ENCODE data around the gene HTRA2. TPM values are rescaled to one million over a fixed set of nuclear protein-coding genes. Genes with fewer than 3 reads are reported as not detected.

Gene HTRA2
- 43.6 and 51.2 TPM in 2 replicates for total RNA-seq

GRCh38 chr2:74529357-74530238, at the start of gene HTRA2, which contains the start of gene AUP1:
Gene HTRA2, plus strand, starts transcription at chr2:74529933. Its CDS starts 74 bp downstream, at chr2:74530007.
Gene AUP1, minus strand, starts transcription at chr2:74529706. Its CDS starts 77 bp downstream, at chr2:74529629.

GRCh38 chr2:74482801-74483674, 46.7 kb upstream of the HTRA2 start, which contains the start of the genes CCDC142 and TTC31:
Gene CCDC142, minus strand, starts transcription at chr2:74482998. Its CDS starts 161 bp downstream, at chr2:74482837.
Gene TTC31, plus strand, starts transcription at chr2:74483081. Its CDS starts 15 bp downstream, at chr2:74483096.

GRCh38 chr2:74499267-74499939, 30.3 kb upstream of the HTRA2 start, which contains the start of gene LBX2:
Gene LBX2, minus strand, starts transcription at chr2:74499603. Its CDS starts 66 bp downstream, at chr2:74499537.

GRCh38 chr2:74507145-74507925, 22.4 kb upstream of the HTRA2 start, which contains the start of gene PCGF1:
Gene PCGF1, minus strand, starts transcription at chr2:74507695. Its CDS starts 27 bp downstream, at chr2:74507668.

GRCh38 chr2:74514368-74515270, 15.1 kb upstream of the HTRA2 start, which contains the start of gene TLX2:
Gene TLX2, plus strand, starts transcription at chr2:74514450. Its CDS starts 357 bp downstream, at chr2:74514807.

GRCh38 chr2:74525717-74526648, 3.8 kb upstream of the HTRA2 start, which contains the start of gene DQX1:
Gene DQX1, minus strand, starts transcription at chr2:74526231. Its CDS starts 502 bp downstream, at chr2:74525729.

GRCh38 chr2:74553892-74554819, 24.4 kb downstream of the HTRA2 start, which contains the start of the genes DOK1 and LOXL3:
Gene DOK1, plus strand, starts transcription at chr2:74554720. Its CDS starts 35 bp downstream, at chr2:74554755.
Gene LOXL3, minus strand, starts transcription at chr2:74553942. Its CDS starts 1,308 bp downstream, at chr2:74552634.

Other genes starting within 250 kb of the HTRA2 start
- gene SLC4A5, start 186.5 kb upstream of the HTRA2 start, total RNA-seq: 0.25 and 0.44 TPM in 2 replicates
- gene DCTN1, start 149.6 kb upstream of the HTRA2 start, total RNA-seq: 196 and 294 TPM in 2 replicates
- 1.00 and 1.4 TPM in 2 replicates for gene C2orf81, start 108.3 kb upstream of the HTRA2 start, total RNA-seq
- gene WDR54, start 108.2 kb upstream of the HTRA2 start, total RNA-seq: 51.6 and 103 TPM in 2 replicates
- gene RTKN, start 88.0 kb upstream of the HTRA2 start, total RNA-seq: 12.9 and 14.6 TPM in 2 replicates
- 10.7 and 15.2 TPM in 2 replicates for gene INO80B, start 74.8 kb upstream of the HTRA2 start, total RNA-seq
- gene WBP1, start 71.5 kb upstream of the HTRA2 start, total RNA-seq: 20.9 and 41.9 TPM in 2 replicates
- 68.3 and 86.0 TPM in 2 replicates for gene MOGS, start 64.6 kb upstream of the HTRA2 start, total RNA-seq
- 26.2 and 35.7 TPM in 2 replicates for gene MRPL53, start 57.3 kb upstream of the HTRA2 start, total RNA-seq
- 23.0 and 24.2 TPM in 2 replicates for gene CCDC142, start 46.9 kb upstream of the HTRA2 start, total RNA-seq
- 24.4 and 26.9 TPM in 2 replicates for gene TTC31, start 46.9 kb upstream of the HTRA2 start, total RNA-seq
- gene LBX2, start 30.3 kb upstream of the HTRA2 start, total RNA-seq: 1.4 and 2.0 TPM in 2 replicates
- gene PCGF1, start 22.2 kb upstream of the HTRA2 start, total RNA-seq: 27.1 and 29.6 TPM in 2 replicates
- not detected in 2 replicates for gene TLX2, start 15.5 kb upstream of the HTRA2 start, total RNA-seq
- gene DQX1, start 3.7 kb upstream of the HTRA2 start, total RNA-seq: 0.11 and 0.12 TPM in 2 replicates
- 78.6 and 82.2 TPM in 2 replicates for gene AUP1, start 227 bp upstream of the HTRA2 start, total RNA-seq
- gene LOXL3, start 24.0 kb downstream of the HTRA2 start, total RNA-seq: 12.1 and 28.0 TPM in 2 replicates
- gene DOK1, start 24.8 kb downstream of the HTRA2 start, total RNA-seq: 24.6 and 35.0 TPM in 2 replicates
- under 0.01 and 0.12 TPM in 2 replicates for gene M1AP, start 118.4 kb downstream of the HTRA2 start, total RNA-seq
- gene SEMA4F, start 124.3 kb downstream of the HTRA2 start, total RNA-seq: 10.0 and 12.4 TPM in 2 replicates